K562 (cell line): ENCODE results near the gene CHAF1A. TPM values are rescaled to one million over a fixed set of nuclear protein-coding genes. Genes with fewer than 3 reads are reported as not detected.

ENCODE experiments used
- ATAC-seq: fragments of 200-7000 bp; cut with Tn5 transposase; 3 replicates; pipeline ENCODE4 v1.9.1; 2020; ENCODE audit warnings: moderate library complexity
- BruUV-seq: library from RNA; stranded (reverse); fragments of 400-500 nt; replicated peaks from 2 replicates; lab custom pipeline; 2021; lab: Mats Ljungman, UMichigan
- CTCF ChIA-PET: fragments of 300-600 bp; formaldehyde crosslinking; extraction: SDS; loops from one replicate; lab custom pipeline; 2021; ENCODE audit warnings: low intra/inter-chr PET ratio; lab: Yijun Ruan, JAX
- POLR2A ChIA-PET: fragments of 300-600, 350-650 bp; sonication (Branson Sonifier 250); formaldehyde crosslinking; extraction: SDS; loops from one replicate; lab custom pipeline; 2021; ENCODE audit warnings: antibody characterized with exemption, inconsistent platforms; lab: Yijun Ruan, JAX
- DNase-seq, 4 experiments: peaks; one replicate each; pipeline versions ENCODE4 v3.0.0 to v3.0.0-alpha.2; 2011 to 2018; ENCODE audit warnings: low spot score in 3 of 4, mixed read lengths in 3 of 4; ENCODE audit errors: extremely low read depth in 1 of 4
- FAIRE-seq: peaks from 2 replicates; lab custom pipeline; 2011; peaks lifted over from hg19 to GRCh38; lab: Jason Lieb, UNC
- H2AFZ ChIP-seq: 2 replicates; pipeline ENCODE4 v1.6.0; 2011; ENCODE audit warnings: low read depth, low read length, control low read depth, inconsistent platforms
- H3K27ac ChIP-seq: fragments of 200-600 bp; 3 replicates; pipeline ENCODE4 v1.8.0; 2011; ENCODE audit warnings: low read depth, mild to moderate bottlenecking, control low read depth, inconsistent platforms, low read length, moderate library complexity, mixed read lengths; ENCODE audit errors: extremely low read depth
- H3K27me3 ChIP-seq, 2 experiments: fragments of 300-600 bp in 1 of 2; 2 replicates in 1 of 2; 3 replicates in 1 of 2; pipeline versions ENCODE4 v1.6.0 to v1.8.0; 2011; ENCODE audit warnings: inconsistent platforms in 2 of 2, low read length in 2 of 2, mild to moderate bottlenecking in 1 of 2, mixed read lengths in 1 of 2, moderate library complexity in 1 of 2; ENCODE audit not compliant: control insufficient read depth in 2 of 2, insufficient read depth in 2 of 2
- H3K36me3 ChIP-seq: fragments of 300-600 bp; 3 replicates; pipeline ENCODE4 v1.8.0; 2011; ENCODE audit warnings: mild to moderate bottlenecking, low read length, inconsistent platforms; ENCODE audit not compliant: control insufficient read depth, insufficient read depth
- H3K4me1 ChIP-seq, 2 experiments: fragments of 200-600 bp in 1 of 2; replicated peaks in 1 of 2; 2 replicates in 1 of 2; 3 replicates in 1 of 2; pipeline versions ENCODE4 v1.5.1 to v1.8.0; 2011; ENCODE audit warnings: inconsistent platforms in 2 of 2, low read length in 2 of 2, mild to moderate bottlenecking in 1 of 2, mixed read lengths in 1 of 2, moderate library complexity in 1 of 2; ENCODE audit not compliant: control insufficient read depth in 2 of 2, insufficient read depth in 2 of 2
- H3K4me2 ChIP-seq: 2 replicates; pipeline ENCODE4 v1.6.1; 2011; ENCODE audit warnings: low read length, control low read depth, inconsistent platforms, mixed read lengths; ENCODE audit not compliant: insufficient read depth
- H3K4me3 ChIP-seq: fragments of 200-600 bp; sonication (generic), shearing (Covaris generic); 2 replicates; pipeline ENCODE4 v1.5.1; 2016; ENCODE audit warnings: control low read depth, inconsistent platforms
- H3K79me2 ChIP-seq: fragments of 200-600 bp; 3 replicates; pipeline ENCODE4 v1.8.0; 2011; ENCODE audit warnings: low read length, inconsistent platforms; ENCODE audit not compliant: control insufficient read depth, insufficient read depth
- H3K9ac ChIP-seq, 2 experiments: 2 replicates each; pipeline versions ENCODE4 v1.6.0 to v1.6.1; 2011; ENCODE audit warnings: low read depth in 2 of 2, low read length in 2 of 2, control low read depth in 1 of 2, inconsistent platforms in 1 of 2, mild to moderate bottlenecking in 1 of 2, mixed read lengths in 1 of 2; ENCODE audit not compliant: insufficient read depth in 1 of 2
- H3K9me1 ChIP-seq: one replicate; pipeline ENCODE4 v1.6.0; 2011; ENCODE audit warnings: inconsistent platforms, mild to moderate bottlenecking, low read length, moderate library complexity; ENCODE audit not compliant: control insufficient read depth, insufficient read depth
- H3K9me3 ChIP-seq: replicated peaks from 2 replicates; pipeline ENCODE4 v1.5.1; 2011; ENCODE audit warnings: low read depth, low read length, inconsistent platforms; ENCODE audit not compliant: control insufficient read depth, insufficient read depth
- H4K20me1 ChIP-seq: replicated peaks from 2 replicates; pipeline ENCODE4 v1.6.1; 2011; ENCODE audit warnings: low read length, inconsistent platforms, mixed read lengths; ENCODE audit not compliant: control insufficient read depth, insufficient read depth
- ZNF212 ChIP-seq: fragments of 450-650 bp; formaldehyde crosslinking; IDR thresholded peaks from 2 replicates; pipeline ENCODE4 v1.4.0; 2020; ENCODE audit warnings: mild to moderate bottlenecking
- WGBS: fragments of 100-300 bp; shearing (Covaris generic); methylation state at CpG from one replicate; pipeline ENCODE4 v1.1.6; 2016; ENCODE audit warnings: low coverage, mixed read lengths; ENCODE audit not compliant: insufficient coverage; ENCODE audit errors: missing lambda C conversion rate; 5-methylcytosine and 5-hydroxymethylcytosine counted together
- in situ Hi-C: fragments of 300-500 bp; cut with MboI; formaldehyde crosslinking; loops from 4 replicates; pipeline ENCODE4 v1.15.0; 2018; ENCODE audit warnings: inconsistent platforms, mixed read lengths
- intact Hi-C: fragments of 100-400 bp; cut with micrococcal nuclease; formaldehyde crosslinking; loops from 2 replicates; pipeline ENCODE4 v1.14.2; 2022
- polyA plus RNA-seq, 8 experiments: library from polyadenylated mRNA; depleted of rRNA in 4 of 8; stranded (reverse) in 5 of 8; unstranded in 3 of 8; fragments of >200 nt; fragmentation: Nextera tagmentation in 2 of 8; fragmentation: Illumina TruSeq in 1 of 8; extraction: Ambion mirVana in 2 of 8; extraction: Trizol in 1 of 8; gene quantifications; 2 replicates each; pipeline versions ENCODE4 v1.2.1 to v1.2.3, GENCODE V29; 2011 to 2014; ENCODE audit warnings: inconsistent platforms in 1 of 8, missing spikeins in 1 of 8
- total RNA-seq, 7 experiments: library from RNA; depleted of rRNA in 6 of 7; stranded (reverse); fragments of >200 nt in 6 of 7; fragmentation: Illumina TruSeq in 2 of 7; extraction: Trizol in 2 of 7; gene quantifications; 2 replicates each; pipeline versions ENCODE4 v1.2.1 to v1.2.3, GENCODE V29; 2011 to 2021; ENCODE audit warnings: low replicate concordance in 1 of 7
- TF ChIP-seq, protein P1 (sequence below): sonication (generic); IDR thresholded peaks from 2 replicates; pipeline ENCODE4 v1.6.1; 2016

CHAF1A gene
- total and polyA plus RNA-seq, 9 of the 15 experiments (the other 6 are each of a cell fraction or from before 2014, with no cell fraction given), result 1.6 to 86.9 (median 45.2) TPM

DNA sequence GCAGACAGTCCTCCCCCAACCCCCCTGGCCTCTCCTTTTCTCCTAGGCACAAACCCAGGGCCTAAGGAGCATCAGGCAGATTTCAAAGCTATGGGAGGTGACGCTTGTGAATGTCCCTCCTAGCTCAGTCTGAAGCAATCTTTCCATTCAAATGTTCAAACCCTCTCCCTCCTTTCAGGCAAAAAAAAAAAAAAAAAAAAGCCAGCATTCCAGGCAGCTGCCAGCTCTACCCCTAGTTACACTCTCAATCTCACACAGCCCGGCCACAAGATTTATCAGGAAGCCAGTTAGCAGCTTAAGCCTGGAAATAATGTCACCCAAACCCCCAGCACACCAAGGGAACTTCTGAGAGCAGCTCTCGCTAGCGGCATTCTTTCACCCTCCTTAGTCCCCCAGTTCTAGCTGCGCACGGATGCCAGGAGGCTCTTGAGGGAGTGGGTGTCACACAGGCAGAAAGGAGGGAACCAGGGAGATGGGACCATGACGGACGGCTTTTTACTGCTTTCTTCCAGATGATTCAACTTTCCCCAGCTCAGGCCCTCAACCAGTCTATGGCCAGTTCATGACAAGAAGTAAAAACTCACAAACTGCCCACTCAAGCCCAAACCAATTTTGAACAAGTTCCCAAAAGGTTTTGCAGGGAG, 8.4 kb upstream of the CHAF1A start:
- Histone ChIP-seq H3K79me2 (peaks cover 99% of the 10 kb centered on the region), H3K4me3 (no peak overlapping the region), H3K4me1 (peaks cover 41 to 50% of the 10 kb centered on the region in 2 experiments), H3K9me1 (peaks cover 11% of the 10 kb centered on the region), H3K4me2 (peak overlapping the region; percentile 38), H3K9ac (peak overlapping the region; percentile 34 to 83; a peak in 2 of 4 replicates), H3K27me3 (no peaks in the 10 kb centered on the region), H3K9me3 (no peaks in the 10 kb centered on the region), H2AFZ (no peak overlapping the region), H3K27ac (peak overlapping the region; percentile 5; the same call in 2 of the 3 replicates), H3K36me3 (peaks cover 75% of the 10 kb centered on the region), H4K20me1 (peaks cover 63% of the 10 kb centered on the region)
- ATAC-seq, result peak; percentile 13; the same call in 1 of the 3 replicates
- DNase-seq, result no peak
- no peak for FAIRE-seq
- no peak for TF ChIP-seq ZNF212
- TF ChIP-seq, protein P1, sequence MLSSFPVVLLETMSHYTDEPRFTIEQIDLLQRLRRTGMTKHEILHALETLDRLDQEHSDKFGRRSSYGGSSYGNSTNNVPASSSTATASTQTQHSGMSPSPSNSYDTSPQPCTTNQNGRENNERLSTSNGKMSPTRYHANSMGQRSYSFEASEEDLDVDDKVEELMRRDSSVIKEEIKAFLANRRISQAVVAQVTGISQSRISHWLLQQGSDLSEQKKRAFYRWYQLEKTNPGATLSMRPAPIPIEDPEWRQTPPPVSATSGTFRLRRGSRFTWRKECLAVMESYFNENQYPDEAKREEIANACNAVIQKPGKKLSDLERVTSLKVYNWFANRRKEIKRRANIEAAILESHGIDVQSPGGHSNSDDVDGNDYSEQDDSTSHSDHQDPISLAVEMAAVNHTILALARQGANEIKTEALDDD, result 0 out of 2 replicates have a peak, but pooled peaks have one; percentile 15
- ChIA-PET CTCF (no interaction called here), POLR2A (interaction anchor here (0.6 to 5.7 kb wide), 8 partner anchors 10 to 107 kb away, joined by 3 to 37 read pairs (median 3); no protein-coding TSS in a partner anchor)
- no TSS peak for BruUV-seq
- in situ Hi-C loops, result no loop called here
- intact Hi-C loops, result no loop called here
- WGBS, result 74% methylated on average over 8 of the region's 8 CpGs
